Natural killer cell (primary cell): Measurements from ENCODE around the gene RBBP8NL. TPM values are rescaled to one million over a fixed set of nuclear protein-coding genes. Genes with fewer than 3 reads are reported as not detected.

Experiments used
- ATAC-seq, 3 donors: fragments of 150-1000 bp in 2 of 3; fragments of 200-7000 bp in 1 of 3; cut with Tn5 transposase; 1 replicate in 1 of 3; 2 replicates in 2 of 3; pipeline ENCODE4 v1.10.0; 2021; ENCODE audit warnings: mild to moderate bottlenecking in 2 of 3, moderate library complexity in 2 of 3
- DNase-seq, 2 donors: peaks; one replicate each; pipeline versions ENCODE4 v3.0.0 to v3.0.0-alpha.2; 2013 to 2021; ENCODE audit warnings: mixed read lengths in 1 of 2
- H3K27ac ChIP-seq: one replicate; pipeline ENCODE4 v1.5.1; 2013; ENCODE audit warnings: mild to moderate bottlenecking, low read length
- H3K27me3 ChIP-seq: one replicate; pipeline ENCODE4 v1.6.1; 2013; ENCODE audit warnings: low read length; ENCODE audit not compliant: control insufficient read depth, insufficient read depth
- H3K36me3 ChIP-seq: one replicate; pipeline ENCODE4 v1.6.1; 2013; ENCODE audit warnings: low read length; ENCODE audit not compliant: control insufficient read depth, insufficient read depth
- H3K4me1 ChIP-seq: one replicate; pipeline ENCODE4 v1.6.1; 2013; ENCODE audit warnings: low read length; ENCODE audit not compliant: control insufficient read depth, insufficient read depth
- H3K4me3 ChIP-seq: one replicate; pipeline ENCODE4 v1.5.1; 2013; ENCODE audit warnings: low read length
- H3K9me3 ChIP-seq: one replicate; pipeline ENCODE4 v1.6.1; 2013; ENCODE audit warnings: low read length; ENCODE audit not compliant: control insufficient read depth, insufficient read depth
- H3K27ac Mint-ChIP-seq, 2 donors: one replicate each; pipeline ENCODE4 v1.8.0; 2022; ENCODE audit warnings: mild to moderate bottlenecking in 2 of 2, mixed read lengths in 2 of 2, moderate library complexity in 1 of 2
- H3K27me3 Mint-ChIP-seq, 2 donors: one replicate each; pipeline ENCODE4 v1.8.0; 2022; ENCODE audit warnings: low read depth in 2 of 2, mixed read lengths in 2 of 2
- H3K36me3 Mint-ChIP-seq: one replicate; pipeline ENCODE4 v1.8.0; 2022; ENCODE audit warnings: mixed read lengths
- H3K4me1 Mint-ChIP-seq, 2 donors: one replicate each; pipeline ENCODE4 v1.8.0; 2022; ENCODE audit warnings: mixed read lengths in 2 of 2
- H3K4me3 Mint-ChIP-seq: one replicate; pipeline ENCODE4 v1.8.0; 2022; ENCODE audit warnings: mild to moderate bottlenecking, moderate library complexity, mixed read lengths
- H3K9me3 Mint-ChIP-seq, 2 donors: one replicate each; pipeline ENCODE4 v1.8.0; 2022; ENCODE audit warnings: mixed read lengths in 2 of 2
- WGBS: methylation state at CpG from one replicate; pipeline ENCODE4 v1.1.7; 2013; ENCODE audit warnings: missing lambda C conversion rate; ENCODE audit not compliant: insufficient coverage; 5-methylcytosine and 5-hydroxymethylcytosine counted together
- intact Hi-C: fragments of 100-400 bp; cut with micrococcal nuclease; formaldehyde crosslinking; loops from one replicate; pipeline ENCODE4 v1.14.2; 2022
- total RNA-seq, 4 donors: library from RNA; stranded (reverse); fragments of 120-200 nt in 1 of 4; gene quantifications; one replicate each; pipeline versions ENCODE4 v1.2.3 to v1.2.4, GENCODE V29; 2013 to 2022
- TF ChIP-seq, protein P1 (sequence below): fragments of 200-600 bp; IDR thresholded peaks from one replicate; pipeline ENCODE4 v1.8.0; 2022; ENCODE audit warnings: antibody characterized with exemption

The RBBP8NL gene
- total RNA-seq, 3 donors from 2014 or later (not counting 1 experiment from before 2014, with no cell fraction given), result not detected

DNA sequence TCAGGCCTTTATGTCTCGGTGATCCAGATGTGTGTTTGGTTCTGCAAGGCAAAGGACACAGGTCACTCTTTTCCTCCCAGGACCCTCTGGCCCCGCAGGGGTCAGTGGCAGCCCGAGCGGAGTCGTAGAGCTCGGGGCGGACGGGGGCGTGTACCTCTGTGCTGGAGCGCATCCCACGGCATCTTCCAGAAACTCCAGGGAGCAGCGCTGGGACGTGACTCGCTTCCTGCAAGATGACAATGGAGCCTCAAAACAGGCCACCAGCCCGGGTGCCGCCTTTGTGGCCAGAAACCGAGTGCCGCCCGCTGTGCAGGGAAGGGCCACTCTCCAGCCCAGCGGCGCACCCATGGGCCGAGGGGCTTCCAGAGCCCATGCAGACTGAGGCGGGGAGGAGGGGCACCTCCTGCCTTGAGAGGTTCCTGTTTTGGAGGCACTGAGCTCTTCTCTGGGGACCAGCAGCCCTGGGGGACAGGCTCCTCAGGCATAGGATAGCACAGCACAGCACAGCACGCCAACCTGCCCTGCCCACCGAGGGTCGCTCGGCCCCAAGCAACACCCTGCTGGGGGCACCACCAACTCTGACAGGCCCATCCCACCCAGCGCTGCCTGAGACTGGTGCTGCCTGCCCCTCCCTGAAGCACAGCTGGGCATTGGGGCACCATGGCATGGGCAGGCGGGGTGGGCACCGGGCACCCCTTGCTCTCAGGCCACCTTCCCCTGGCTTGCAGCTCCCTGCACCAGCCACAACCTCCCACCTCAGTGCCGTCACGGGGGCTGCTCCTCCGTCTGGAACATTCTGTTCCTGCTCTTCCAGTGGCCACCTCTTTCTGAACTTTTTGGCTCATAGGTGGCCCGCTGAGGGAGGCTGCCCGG is 30.7 kb downstream of the RBBP8NL start:
- H3K27me3 ChIP-seq, result no peaks in the 10 kb centered on the region
- H3K4me3 ChIP-seq, result no peak overlapping the region
- no peaks in the 10 kb centered on the region for H3K9me3 ChIP-seq
- H3K36me3 ChIP-seq, result peaks cover 4% of the 10 kb centered on the region
- H3K9me3 Mint-ChIP-seq, result peaks cover 0 to 3% of the 10 kb centered on the region in 2 donors
- WGBS, result 96% methylated on average over 35 of the region's 35 CpGs
- H3K4me3 Mint-ChIP-seq, result no peak overlapping the region
- intact Hi-C loops, result no loop called here
- peaks cover 0 to 3% of the 10 kb centered on the region in 2 donors for H3K4me1 Mint-ChIP-seq
- TF ChIP-seq, protein P1, sequence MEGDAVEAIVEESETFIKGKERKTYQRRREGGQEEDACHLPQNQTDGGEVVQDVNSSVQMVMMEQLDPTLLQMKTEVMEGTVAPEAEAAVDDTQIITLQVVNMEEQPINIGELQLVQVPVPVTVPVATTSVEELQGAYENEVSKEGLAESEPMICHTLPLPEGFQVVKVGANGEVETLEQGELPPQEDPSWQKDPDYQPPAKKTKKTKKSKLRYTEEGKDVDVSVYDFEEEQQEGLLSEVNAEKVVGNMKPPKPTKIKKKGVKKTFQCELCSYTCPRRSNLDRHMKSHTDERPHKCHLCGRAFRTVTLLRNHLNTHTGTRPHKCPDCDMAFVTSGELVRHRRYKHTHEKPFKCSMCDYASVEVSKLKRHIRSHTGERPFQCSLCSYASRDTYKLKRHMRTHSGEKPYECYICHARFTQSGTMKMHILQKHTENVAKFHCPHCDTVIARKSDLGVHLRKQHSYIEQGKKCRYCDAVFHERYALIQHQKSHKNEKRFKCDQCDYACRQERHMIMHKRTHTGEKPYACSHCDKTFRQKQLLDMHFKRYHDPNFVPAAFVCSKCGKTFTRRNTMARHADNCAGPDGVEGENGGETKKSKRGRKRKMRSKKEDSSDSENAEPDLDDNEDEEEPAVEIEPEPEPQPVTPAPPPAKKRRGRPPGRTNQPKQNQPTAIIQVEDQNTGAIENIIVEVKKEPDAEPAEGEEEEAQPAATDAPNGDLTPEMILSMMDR, result no peak
- H3K36me3 Mint-ChIP-seq, result no peaks in the 10 kb centered on the region
- H3K27ac ChIP-seq, result no peak overlapping the region
- no peaks in the 10 kb centered on the region for H3K4me1 ChIP-seq
- no peak for ATAC-seq
- no peak for DNase-seq
- peak overlapping the region in 1 of 2 donors; percentile 44 for H3K27ac Mint-ChIP-seq
- H3K27me3 Mint-ChIP-seq, result no peaks in the 10 kb centered on the region

DNA sequence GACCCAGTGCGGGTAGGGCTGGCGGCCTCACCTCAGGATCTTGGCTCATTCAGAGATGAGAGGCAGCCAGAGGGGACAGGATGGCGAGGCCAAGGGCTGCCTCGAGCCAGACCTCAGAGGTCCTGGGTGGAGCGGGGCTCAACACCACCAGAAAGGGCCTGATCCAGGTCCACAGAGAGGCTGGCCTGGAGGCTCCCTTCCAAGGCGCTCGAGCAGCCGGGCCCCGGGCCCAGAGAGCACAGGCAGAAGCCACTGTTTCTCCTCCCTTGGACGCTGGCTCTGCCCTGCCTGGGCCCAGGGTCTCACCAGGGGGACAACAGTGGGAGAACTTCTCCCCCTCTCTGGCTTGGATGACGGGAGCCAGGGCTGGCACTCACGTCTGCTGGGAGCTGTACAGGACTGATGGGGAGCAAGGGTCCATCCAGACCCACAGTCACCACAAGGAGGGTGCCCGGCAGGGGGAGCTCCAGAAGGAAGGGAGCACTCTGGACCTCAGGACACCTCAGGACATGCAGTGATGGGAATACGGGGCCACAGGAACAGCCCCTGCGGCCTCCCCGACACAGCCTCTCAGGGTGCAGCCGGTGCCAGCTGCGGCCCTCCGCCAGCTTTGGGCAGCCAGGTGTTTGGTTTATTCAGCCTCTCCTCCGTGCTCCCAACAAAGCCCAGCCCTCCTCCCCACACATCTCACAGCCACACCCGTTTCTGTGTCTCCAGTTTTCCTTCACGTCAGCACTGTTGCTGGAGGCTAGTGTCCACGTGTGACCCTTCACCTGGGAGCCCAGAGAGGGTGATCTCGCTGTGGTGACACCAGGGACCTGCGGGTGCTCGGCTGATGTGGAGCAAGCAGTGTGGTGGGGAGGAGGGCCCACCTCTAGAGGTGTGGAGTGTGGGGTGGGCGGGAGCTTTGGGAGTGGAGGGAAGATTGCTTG is 31.8 kb downstream of the RBBP8NL start:
- H3K4me3 ChIP-seq, result no peak overlapping the region
- WGBS, result 94% methylated on average over 27 of the region's 27 CpGs
- H3K27ac ChIP-seq, result no peak overlapping the region
- no peaks in the 10 kb centered on the region for H3K27me3 ChIP-seq
- Mint-ChIP-seq H3K27me3 (no peaks in the 10 kb centered on the region), H3K4me3 (no peak overlapping the region), H3K9me3 (peaks cover 0 to 3% of the 10 kb centered on the region in 2 donors), H3K27ac (no peak overlapping the region), H3K4me1 (peaks cover 0 to 4% of the 10 kb centered on the region in 2 donors), H3K36me3 (no peaks in the 10 kb centered on the region)
- H3K4me1 ChIP-seq, result no peaks in the 10 kb centered on the region
- H3K36me3 ChIP-seq, result peaks cover 4% of the 10 kb centered on the region
- ATAC-seq, result no peak
- TF ChIP-seq, protein P1, result no peak
- H3K9me3 ChIP-seq, result no peaks in the 10 kb centered on the region
- intact Hi-C loops, result no loop called here
- no peak for DNase-seq

DNA sequence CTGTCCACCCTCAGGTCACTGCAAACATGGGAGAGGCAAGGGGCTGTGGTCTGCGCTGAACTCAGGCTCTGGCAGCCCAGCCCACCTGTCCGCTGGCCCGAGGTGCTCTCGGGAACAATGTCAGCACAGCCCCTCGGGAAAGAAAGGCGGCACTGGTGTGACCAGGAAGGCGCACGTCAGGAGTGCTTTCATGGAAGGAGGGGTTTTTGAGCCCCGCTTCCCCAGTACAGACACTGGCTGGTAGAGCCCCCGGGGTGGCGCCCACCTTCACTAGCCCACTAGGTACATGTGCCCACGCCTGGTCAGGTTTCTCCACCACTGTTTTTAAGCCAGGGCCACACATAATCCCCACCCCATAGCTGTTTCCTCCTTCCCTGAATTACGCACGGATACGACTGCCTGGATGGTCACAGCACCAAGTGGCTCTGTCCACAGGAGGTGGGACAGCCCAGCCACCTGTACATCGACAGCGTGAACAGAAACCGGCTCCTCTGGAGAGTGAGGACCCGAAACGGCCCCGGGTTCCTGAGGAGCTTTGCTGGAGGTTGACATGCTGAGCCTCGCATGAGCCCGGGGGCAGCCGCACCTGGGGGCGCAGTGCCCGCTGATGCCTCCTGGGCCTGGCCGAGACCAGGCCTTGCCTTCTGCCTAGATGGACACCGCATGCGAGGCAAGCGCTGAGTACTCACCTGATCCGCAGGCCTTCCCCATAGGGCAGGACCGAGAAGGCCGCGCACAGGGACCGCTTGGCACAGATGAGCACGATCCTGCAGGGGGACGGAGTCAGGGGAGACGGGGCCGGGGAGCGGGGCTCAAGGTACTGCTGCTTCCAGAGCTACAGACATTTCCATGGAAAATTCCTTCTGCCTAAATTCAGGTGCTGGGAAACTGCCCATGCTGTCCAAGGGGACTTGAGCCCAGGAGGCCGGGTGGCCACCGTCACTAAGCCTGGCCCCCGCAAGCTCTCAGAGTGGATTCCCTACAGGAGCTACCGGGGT is 32.8 kb downstream of the RBBP8NL start:
- Histone ChIP-seq H3K4me1 (no peaks in the 10 kb centered on the region), H3K27me3 (no peaks in the 10 kb centered on the region), H3K36me3 (peaks cover 12% of the 10 kb centered on the region), H3K27ac (no peak overlapping the region), H3K4me3 (no peak overlapping the region), H3K9me3 (no peaks in the 10 kb centered on the region)
- DNase-seq, result no peak
- no peaks in the 10 kb centered on the region for H3K36me3 Mint-ChIP-seq
- no peak overlapping the region for H3K27ac Mint-ChIP-seq
- no peak for ATAC-seq
- no peak overlapping the region for H3K4me3 Mint-ChIP-seq
- intact Hi-C loops, result no loop called here
- H3K4me1 Mint-ChIP-seq, result peaks cover 8% of the 10 kb centered on the region in 2 donors
- WGBS, result 96% methylated on average over 44 of the region's 44 CpGs
- TF ChIP-seq, protein P1, result no peak
- no peaks in the 10 kb centered on the region for H3K27me3 Mint-ChIP-seq
- peaks cover 0 to 3% of the 10 kb centered on the region in 2 donors for H3K9me3 Mint-ChIP-seq
